Epithelial cell of esophagus (primary cell): ENCODE data around the gene MT1M.
"Not testable (repeated sequence)": the region's sequence is repeated elsewhere in the genome, so short reads cannot be mapped to it uniquely, and the experiment has no call there.

Experiments used
- DNase-seq: peaks from one replicate; pipeline ENCODE4 v3.0.0; 2010; ENCODE audit warnings: low read depth
- H3K4me3 ChIP-seq: 2 replicates; pipeline ENCODE4 v1.5.1; 2011; ENCODE audit warnings: mild to moderate bottlenecking, low read length, control low read depth
- CTCF ChIP-seq: IDR thresholded peaks from 2 replicates; pipeline ENCODE4 v1.5.1; 2011; ENCODE audit warnings: low read depth, mild to moderate bottlenecking, low read length, control low read depth, inconsistent platforms; ENCODE audit not compliant: insufficient read depth; ENCODE audit errors: missing control alignments

MT1M gene

DNA sequence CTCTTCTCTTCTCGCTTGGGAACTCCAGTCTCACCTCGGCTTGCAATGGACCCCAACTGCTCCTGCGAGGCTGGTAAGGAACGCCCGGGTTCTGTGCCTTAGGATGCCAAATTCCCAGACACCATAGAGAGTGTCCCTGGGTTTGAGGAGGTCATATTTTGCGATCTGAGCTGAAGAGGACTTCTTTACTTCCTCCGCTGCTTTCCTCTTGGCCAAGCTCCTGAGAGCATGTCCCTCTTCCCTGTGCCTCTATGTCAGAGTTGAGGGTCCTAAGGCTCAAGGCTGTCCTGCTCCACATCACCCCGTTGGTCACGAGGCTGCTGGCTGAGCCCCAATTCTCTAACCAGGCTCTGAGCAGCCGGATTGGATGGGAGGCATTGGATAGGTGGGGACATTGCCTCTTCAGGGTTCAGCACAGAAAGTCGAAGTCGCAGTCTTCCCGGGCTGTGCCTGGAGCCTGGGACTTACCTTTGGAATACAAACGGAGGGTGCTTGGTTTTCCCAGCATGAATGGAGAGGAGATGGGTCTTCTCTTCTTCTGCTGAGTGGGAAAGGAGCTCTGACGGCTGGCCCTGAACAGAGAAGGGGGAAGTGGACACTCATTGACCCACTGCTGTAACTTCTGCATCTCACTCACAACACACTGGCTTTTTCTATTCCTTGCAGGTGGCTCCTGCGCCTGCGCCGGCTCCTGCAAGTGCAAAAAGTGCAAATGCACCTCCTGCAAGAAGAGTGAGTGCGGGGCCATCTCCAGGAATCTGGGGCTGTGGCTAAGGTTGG lies 37.6 kb downstream of the MT1M start:
- TF ChIP-seq CTCF: no peak
- no peak overlapping the region for H3K4me3 ChIP-seq
- DNase-seq: no peak

GRCh38 chr16:56670620-56670934 lies 38.1 kb downstream of the MT1M start:
- no peak for TF ChIP-seq CTCF
- no peak overlapping the region for H3K4me3 ChIP-seq
- DNase-seq: no peak

- not testable (repeated sequence) for H3K4me3 ChIP-seq, DNase-seq
These were observed 39.2 kb downstream of the MT1M start for GRCh38 chr16:56671691-56672090.

- not testable (repeated sequence) for DNase-seq, H3K4me3 ChIP-seq
These were observed 39.7 kb downstream of the MT1M start for GRCh38 chr16:56672171-56672570.

DNA sequence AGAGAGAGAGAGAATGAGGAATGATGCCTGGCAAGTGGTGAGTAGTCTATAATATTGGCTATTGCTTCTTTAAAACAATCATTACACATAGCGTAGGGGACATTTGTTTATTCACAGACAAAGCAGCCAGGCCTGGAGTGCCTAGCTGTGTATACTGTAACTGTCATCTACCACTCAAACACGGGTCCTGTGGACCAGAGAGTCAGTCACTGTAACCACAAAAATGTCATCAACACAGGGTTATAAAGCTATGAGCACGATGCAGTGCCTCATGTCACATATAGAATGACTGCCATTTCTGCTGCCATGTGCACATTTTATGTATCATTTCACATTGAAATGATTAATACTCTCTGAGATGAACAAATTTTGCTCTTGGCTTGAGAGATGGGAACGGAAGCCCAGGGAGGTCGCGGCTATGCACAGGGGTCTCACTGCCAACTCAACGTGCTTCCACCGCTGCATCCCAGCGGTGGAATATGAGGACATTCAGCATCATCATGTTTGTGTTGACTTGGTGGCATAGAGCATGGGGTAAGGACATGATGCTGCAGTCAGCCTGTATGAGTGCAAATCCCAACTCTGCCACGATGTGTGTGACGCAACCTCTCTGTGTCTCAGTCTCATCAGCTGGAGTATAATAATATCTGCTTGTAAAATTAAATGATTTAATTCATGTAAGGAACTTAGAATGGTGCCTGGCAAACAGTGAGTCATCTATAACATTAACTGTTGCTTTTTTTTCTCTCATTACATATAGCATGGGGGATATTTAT lies 40.5 kb downstream of the MT1M start:
- no peak for TF ChIP-seq CTCF
- peak; percentile 30 for DNase-seq
- no peak overlapping the region for H3K4me3 ChIP-seq

GRCh38 chr16:56673921-56674320 lies 41.5 kb downstream of the MT1M start:
- H3K4me3 ChIP-seq: no peak overlapping the region
- TF ChIP-seq CTCF: peak; percentile 76
- peak; percentile 61 for DNase-seq

GRCh38 chr16:56674570-56674969 lies 42.1 kb downstream of the MT1M start:
- not testable (repeated sequence) for H3K4me3 ChIP-seq, DNase-seq

DNA sequence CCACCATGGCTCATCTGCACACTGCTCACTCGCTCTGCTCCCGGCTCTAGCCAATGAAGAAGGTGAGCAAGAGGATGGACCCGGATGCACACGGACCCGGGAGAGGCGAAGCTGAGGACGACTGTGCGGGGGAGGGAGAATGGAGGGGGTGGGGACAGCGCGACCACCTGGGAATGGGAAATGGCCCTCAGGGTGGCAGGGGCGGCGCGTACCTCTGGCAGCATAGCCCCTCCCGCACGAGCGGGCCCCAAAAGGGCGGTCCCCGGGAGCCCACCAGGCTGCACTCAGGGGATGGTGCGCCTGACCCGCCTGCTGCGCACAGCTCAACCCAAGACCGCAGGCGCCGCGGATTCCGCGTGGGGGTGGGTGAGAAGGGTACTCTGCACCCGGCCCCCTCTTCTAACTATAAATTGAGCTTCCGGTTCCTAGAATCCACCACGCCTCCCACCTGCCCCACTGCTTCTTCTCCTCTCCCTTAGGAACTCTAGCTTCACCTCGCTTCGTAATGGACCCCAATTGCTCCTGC lies 43.3 kb downstream of the MT1M start:
- H3K4me3 ChIP-seq: no peak overlapping the region
- DNase-seq: no peak
- TF ChIP-seq CTCF: no peak
